GM12864 (cell line): ENCODE results near the gene ERICH3.

ENCODE experiments used
- DNase-seq: peaks from one replicate; pipeline ENCODE4 v3.0.0-alpha.2; 2011; ENCODE audit warnings: low read depth
- H3K4me3 ChIP-seq: 2 replicates; pipeline ENCODE4 v1.5.1; 2011; ENCODE audit warnings: mild to moderate bottlenecking, low read depth, low read length, control low read depth
- TF ChIP-seq, protein P1 (sequence below): IDR thresholded peaks from 2 replicates; pipeline ENCODE4 v1.5.1; 2011; ENCODE audit warnings: low read depth, mild to moderate bottlenecking, moderate library complexity, low read length, control low read depth, inconsistent platforms; ENCODE audit errors: missing control alignments

ERICH3 gene

DNA sequence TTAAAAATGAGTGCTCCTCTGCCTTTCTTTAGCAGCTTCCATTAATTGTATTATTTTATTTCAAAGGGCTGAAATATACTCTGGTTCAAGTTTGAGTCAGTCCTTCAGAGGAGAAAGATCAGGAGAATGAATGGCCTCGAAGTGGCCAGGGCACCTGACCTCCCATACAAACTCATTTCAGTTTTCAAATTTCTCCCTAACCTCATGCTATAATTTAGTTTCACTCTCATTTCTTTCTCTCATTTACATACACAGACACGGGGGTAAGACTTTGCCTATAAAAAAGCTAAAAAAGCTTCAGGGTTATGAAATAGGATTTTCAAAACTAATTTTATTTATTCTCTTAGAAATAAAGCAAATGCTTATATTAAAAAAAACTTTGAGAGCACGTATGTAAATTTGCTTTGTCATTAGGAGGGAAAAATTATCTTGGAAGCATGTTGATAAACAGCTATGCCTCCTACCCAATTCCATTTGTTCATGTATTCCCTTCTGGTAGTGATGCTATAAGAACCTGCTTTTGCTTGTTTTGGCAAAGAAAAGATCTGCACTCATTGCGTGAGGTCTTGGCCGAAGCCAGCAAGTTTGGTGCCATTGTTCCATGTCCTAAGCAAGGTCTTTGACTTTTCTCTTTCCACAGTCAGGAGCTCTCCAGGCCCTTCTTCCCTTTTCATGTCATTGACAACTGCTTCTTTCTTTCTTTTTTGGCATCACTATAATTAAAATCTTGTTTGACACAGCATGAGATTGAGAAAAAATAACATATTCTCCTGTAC is 80.8 kb downstream of the ERICH3 start:
- TF ChIP-seq, protein P1, sequence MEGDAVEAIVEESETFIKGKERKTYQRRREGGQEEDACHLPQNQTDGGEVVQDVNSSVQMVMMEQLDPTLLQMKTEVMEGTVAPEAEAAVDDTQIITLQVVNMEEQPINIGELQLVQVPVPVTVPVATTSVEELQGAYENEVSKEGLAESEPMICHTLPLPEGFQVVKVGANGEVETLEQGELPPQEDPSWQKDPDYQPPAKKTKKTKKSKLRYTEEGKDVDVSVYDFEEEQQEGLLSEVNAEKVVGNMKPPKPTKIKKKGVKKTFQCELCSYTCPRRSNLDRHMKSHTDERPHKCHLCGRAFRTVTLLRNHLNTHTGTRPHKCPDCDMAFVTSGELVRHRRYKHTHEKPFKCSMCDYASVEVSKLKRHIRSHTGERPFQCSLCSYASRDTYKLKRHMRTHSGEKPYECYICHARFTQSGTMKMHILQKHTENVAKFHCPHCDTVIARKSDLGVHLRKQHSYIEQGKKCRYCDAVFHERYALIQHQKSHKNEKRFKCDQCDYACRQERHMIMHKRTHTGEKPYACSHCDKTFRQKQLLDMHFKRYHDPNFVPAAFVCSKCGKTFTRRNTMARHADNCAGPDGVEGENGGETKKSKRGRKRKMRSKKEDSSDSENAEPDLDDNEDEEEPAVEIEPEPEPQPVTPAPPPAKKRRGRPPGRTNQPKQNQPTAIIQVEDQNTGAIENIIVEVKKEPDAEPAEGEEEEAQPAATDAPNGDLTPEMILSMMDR, result no peak
- DNase-seq, result no peak
- H3K4me3 ChIP-seq, result no peak overlapping the region

DNA sequence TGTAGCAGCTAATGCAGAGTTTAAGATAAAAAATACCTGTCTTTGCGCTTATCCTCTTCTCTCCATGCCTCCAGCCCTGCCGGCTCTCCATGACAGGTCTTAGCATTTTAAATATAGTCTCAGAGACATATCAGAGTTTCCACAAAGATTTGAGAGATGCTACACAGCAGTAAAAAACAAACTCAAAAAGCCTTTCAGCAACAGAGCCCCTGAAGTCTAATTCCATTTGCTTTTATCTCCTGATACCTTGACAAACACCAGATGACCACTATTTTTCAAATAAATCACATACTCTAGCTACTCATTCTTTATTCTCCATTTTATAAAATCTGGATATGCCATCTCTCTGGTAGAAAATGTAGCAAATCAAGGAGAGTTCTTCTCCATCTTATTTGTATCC is 81.6 kb downstream of the ERICH3 start:
- no peak for DNase-seq
- TF ChIP-seq, protein P1, result no peak
- no peak overlapping the region for H3K4me3 ChIP-seq

DNA sequence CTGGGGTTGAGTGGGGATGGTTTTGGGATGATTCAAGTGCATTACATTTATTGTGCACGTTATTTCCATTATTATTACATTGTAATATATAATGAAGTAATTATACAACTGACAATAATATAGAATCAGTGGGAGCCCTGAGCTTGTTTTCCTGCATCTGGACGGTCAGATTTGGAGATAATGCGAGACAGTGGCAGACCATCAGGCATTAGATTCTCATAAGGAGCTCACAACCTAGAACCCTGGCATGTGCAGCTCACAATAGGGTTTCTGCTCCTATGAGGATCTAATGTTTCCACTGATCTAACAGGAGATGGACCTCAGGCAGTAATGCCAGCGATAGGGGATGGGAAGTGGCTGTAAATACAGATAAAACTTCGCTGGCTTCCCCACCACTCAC is 83.3 kb downstream of the ERICH3 start:
- no peak for DNase-seq
- TF ChIP-seq, protein P1, result no peak
- no peak overlapping the region for H3K4me3 ChIP-seq

DNA sequence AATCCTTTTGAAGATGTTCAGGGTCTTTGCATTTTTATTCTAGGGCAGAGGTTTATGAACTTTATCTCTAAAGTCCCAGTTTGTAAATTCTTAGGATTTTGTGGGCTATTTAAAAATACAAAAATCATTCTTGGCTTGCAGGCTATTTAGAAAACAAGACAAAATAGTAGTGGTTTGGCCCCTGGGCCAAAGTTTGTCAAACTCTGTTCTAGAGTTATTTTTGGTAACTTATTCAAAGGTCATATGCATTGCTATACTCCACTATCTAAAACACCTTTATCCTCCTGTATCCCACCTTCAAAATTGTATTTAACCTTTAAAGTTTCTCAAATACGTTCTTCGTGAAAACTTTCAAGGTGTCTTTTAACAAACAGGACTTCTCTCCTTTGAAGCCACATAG is 85.7 kb downstream of the ERICH3 start:
- TF ChIP-seq, protein P1, result no peak
- no peak for DNase-seq

DNA sequence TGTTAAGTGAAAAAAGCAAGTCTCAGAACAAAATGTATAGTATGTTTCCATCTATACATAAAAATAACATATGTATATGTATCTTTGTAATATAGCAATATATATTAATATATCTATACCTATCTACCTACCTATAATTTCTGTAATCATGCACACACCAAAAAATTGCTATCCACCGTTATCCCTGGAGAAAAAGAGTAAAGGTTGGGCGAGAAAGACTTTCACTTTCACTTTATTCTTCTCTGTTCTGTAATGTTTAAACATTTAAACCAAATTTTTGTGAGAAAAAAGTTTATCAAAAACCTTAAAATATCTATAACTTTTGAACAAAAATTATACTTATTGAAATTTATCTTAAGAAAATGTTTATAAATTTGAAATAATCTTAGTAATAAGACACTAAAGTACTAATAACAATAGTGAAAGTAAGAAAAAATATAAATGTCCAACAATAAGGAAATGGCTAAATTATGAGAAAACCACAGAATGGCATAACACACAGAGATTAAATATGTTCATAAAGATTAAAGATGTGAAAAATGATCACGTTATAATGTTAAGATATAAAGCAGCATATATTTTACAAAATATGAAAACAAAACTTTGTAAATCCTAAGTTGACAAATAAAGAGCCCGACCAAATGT is 87.2 kb downstream of the ERICH3 start:
- no peak for DNase-seq
- TF ChIP-seq, protein P1, result no peak
- no peak overlapping the region; the same call in 1 of the 2 replicates for H3K4me3 ChIP-seq

More for the DNA sequence above, 85.7 kb downstream of the ERICH3 start:
- no peak overlapping the region for H3K4me3 ChIP-seq

DNA sequence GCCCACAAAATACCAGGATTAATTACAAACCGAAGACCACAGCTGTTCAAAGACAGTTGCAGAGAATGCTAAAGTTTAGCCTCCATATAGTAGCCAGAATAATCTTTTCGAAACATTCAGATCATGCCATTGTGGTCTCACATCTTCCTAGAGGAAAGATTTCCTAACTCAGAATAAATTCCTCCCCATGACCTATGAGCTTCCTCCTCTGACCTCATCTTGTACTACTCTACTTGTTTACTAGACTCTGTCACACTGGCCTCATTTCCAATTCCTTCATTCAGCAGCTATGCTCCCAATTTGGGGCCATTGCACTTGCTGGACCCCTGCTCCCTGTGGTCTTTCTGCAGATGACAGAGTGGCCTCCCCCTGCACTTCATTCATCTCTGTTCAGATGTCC is 89.4 kb downstream of the ERICH3 start:
- TF ChIP-seq, protein P1, result no peak
- H3K4me3 ChIP-seq, result no peak overlapping the region
- no peak for DNase-seq

DNA sequence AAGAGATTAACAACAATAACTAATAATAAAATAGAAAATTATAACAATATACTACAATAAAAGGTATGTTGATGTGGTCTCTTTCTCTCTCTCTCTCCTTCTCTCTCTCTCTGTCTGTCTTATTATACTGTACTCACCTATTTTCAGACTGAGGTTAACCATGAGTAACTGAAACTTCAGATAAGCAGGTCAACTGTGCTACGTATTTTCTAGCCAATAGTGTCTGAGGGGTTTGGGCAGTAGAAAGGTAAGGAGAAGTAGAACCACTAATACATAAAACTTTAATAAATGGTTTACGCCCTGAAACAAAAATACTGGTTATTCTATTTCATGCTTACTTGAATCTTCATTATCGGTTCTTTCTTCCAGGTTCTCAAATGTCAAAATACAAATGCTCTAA is 90.2 kb downstream of the ERICH3 start:
- H3K4me3 ChIP-seq, result no peak overlapping the region
- no peak for DNase-seq
- TF ChIP-seq, protein P1, result no peak
